Bronchial epithelial cell (primary cell): Measurements from ENCODE around the gene CNST. TPM values are rescaled to one million over a fixed set of nuclear protein-coding genes. Genes with fewer than 3 reads are reported as not detected.
A peak's percentile ranks its signal among the peaks of the same experiment; 100 is the strongest.

Experiments
- DNase-seq: peaks from one replicate; pipeline ENCODE4 v3.0.0-alpha.2; 2010; ENCODE audit warnings: low read depth
- FAIRE-seq: peaks from 2 replicates; lab custom pipeline; 2011; peaks lifted over from hg19 to GRCh38; lab: Jason Lieb, UNC
- H3K27me3 ChIP-seq: 2 replicates; pipeline ENCODE4 v1.5.1; 2011; ENCODE audit warnings: low read length; ENCODE audit not compliant: control insufficient read depth, insufficient read depth
- H3K36me3 ChIP-seq: 2 replicates; pipeline ENCODE4 v1.5.1; 2011; ENCODE audit warnings: low read length; ENCODE audit not compliant: control insufficient read depth, insufficient read depth
- H3K4me3 ChIP-seq: 2 replicates; pipeline ENCODE4 v1.5.1; 2011; ENCODE audit warnings: mild to moderate bottlenecking, low read depth, low read length, control low read depth
- CTCF ChIP-seq: IDR thresholded peaks from 2 replicates; pipeline ENCODE4 v1.5.1; 2011; ENCODE audit warnings: mild to moderate bottlenecking, moderate library complexity, low read length, control low read depth, inconsistent platforms; ENCODE audit not compliant: insufficient read depth, severe bottlenecking
- total RNA-seq: library from RNA; depleted of rRNA; stranded (reverse); fragments of >200 nt; gene quantifications from 2 replicates; pipeline ENCODE4 v1.2.1, GENCODE V29; 2014

The CNST gene
- total RNA-seq, 1 donor from 2014 or later, result 10.3 TPM

GRCh38 chr1:246695136-246695535, 128.9 kb downstream of the CNST start:
- no peak overlapping the region for H3K4me3 ChIP-seq
- FAIRE-seq (no peak), DNase-seq (peak; percentile 73)
- no peaks in the 10 kb centered on the region for H3K27me3 ChIP-seq
- H3K36me3 ChIP-seq, result no peaks in the 10 kb centered on the region
- TF ChIP-seq CTCF, result no peak

- Histone ChIP-seq H3K27me3 (no peaks in the 10 kb centered on the region), H3K4me3 (no peak overlapping the region), H3K36me3 (no peaks in the 10 kb centered on the region)
- FAIRE-seq (no peak), DNase-seq (no peak)
- no peak for TF ChIP-seq CTCF
These were observed 129.4 kb downstream of the CNST start for GRCh38 chr1:246695666-246696065.

GRCh38 chr1:246698466-246699094, 132.3 kb downstream of the CNST start:
- Histone ChIP-seq H3K4me3 (peak overlapping the region; percentile 17), H3K36me3 (no peaks in the 10 kb centered on the region), H3K27me3 (no peaks in the 10 kb centered on the region)
- TF ChIP-seq CTCF, result no peak
- DNase-seq (no peak), FAIRE-seq (no peak)

GRCh38 chr1:246699095-246699735, 133.0 kb downstream of the CNST start:
- peak; percentile 89 for TF ChIP-seq CTCF
- Histone ChIP-seq H3K4me3 (peak overlapping the region; percentile 17), H3K27me3 (no peaks in the 10 kb centered on the region), H3K36me3 (no peaks in the 10 kb centered on the region)
- DNase-seq (peak; percentile 83), FAIRE-seq (no peak)

- FAIRE-seq (no peak), DNase-seq (no peak)
- no peak for TF ChIP-seq CTCF
- H3K4me3 ChIP-seq, result no peak overlapping the region
- no peaks in the 10 kb centered on the region for H3K36me3 ChIP-seq
- H3K27me3 ChIP-seq, result no peaks in the 10 kb centered on the region
These were observed 137.3 kb downstream of the CNST start for GRCh38 chr1:246703581-246703980.
